Lung (tissue), 12 donors: ENCODE results near the gene PIF1. TPM values are rescaled to one million over a fixed set of nuclear protein-coding genes. Genes with fewer than 3 reads are reported as not detected.

ENCODE experiments used
- ATAC-seq: fragments of 200-7000 bp; cut with Tn5 transposase; one replicate; pipeline ENCODE4 v1.9.1; 2020; ENCODE audit warnings: moderate number of reproducible peaks; ENCODE audit not compliant: insufficient read depth, low FRiP score
- DNase-seq, 3 donors: peaks; one replicate each; pipeline ENCODE4 v3.0.0-alpha.2; 2013 to 2017
- H3K27ac ChIP-seq, 2 donors: one replicate each; pipeline ENCODE4 v1.5.1; 2013; ENCODE audit warnings: mild to moderate bottlenecking in 2 of 2, moderate library complexity in 2 of 2, control low read depth in 1 of 2, inconsistent platforms in 1 of 2, low read depth in 1 of 2, low read length in 1 of 2
- H3K27me3 ChIP-seq, 3 donors: one replicate each; pipeline ENCODE4 v1.5.1; 2013; ENCODE audit warnings: low read length in 2 of 3; ENCODE audit not compliant: control insufficient read depth in 3 of 3, insufficient read depth in 3 of 3
- H3K36me3 ChIP-seq, 4 donors: one replicate each; pipeline ENCODE4 v1.5.1; 2013; ENCODE audit warnings: low read length in 4 of 4, mild to moderate bottlenecking in 1 of 4, moderate library complexity in 1 of 4; ENCODE audit not compliant: control insufficient read depth in 4 of 4, insufficient read depth in 4 of 4
- H3K4me1 ChIP-seq, 5 donors: one replicate each; pipeline ENCODE4 v1.5.1; 2013; ENCODE audit warnings: low read length in 5 of 5, mild to moderate bottlenecking in 2 of 5, moderate library complexity in 1 of 5; ENCODE audit not compliant: control insufficient read depth in 5 of 5, insufficient read depth in 5 of 5
- H3K4me3 ChIP-seq: one replicate; pipeline ENCODE4 v1.5.1; 2013; ENCODE audit warnings: mild to moderate bottlenecking, control low read depth, moderate library complexity
- H3K9ac ChIP-seq, 2 donors: one replicate each; pipeline ENCODE4 v1.5.1; 2013; ENCODE audit warnings: low read length in 2 of 2, control low read depth in 1 of 2; ENCODE audit not compliant: insufficient read depth in 1 of 2
- H3K9me3 ChIP-seq, 4 donors: one replicate each; pipeline ENCODE4 v1.5.1; 2013; ENCODE audit warnings: low read length in 3 of 4, mild to moderate bottlenecking in 1 of 4, moderate library complexity in 1 of 4; ENCODE audit not compliant: control insufficient read depth in 4 of 4, insufficient read depth in 3 of 4
- WGBS, 2 donors: extraction: QIAGEN DNeasy Blood & Tissue Kit; methylation state at CpG; one replicate each; pipeline ENCODE4 v1.1.7; 2013; 5-methylcytosine and 5-hydroxymethylcytosine counted together
- polyA plus RNA-seq, 2 donors: library from polyadenylated mRNA; stranded (reverse); fragments of 200-250 nt; gene quantifications; one replicate each; pipeline ENCODE4 v1.2.1, GENCODE V29; 2013
- total RNA-seq, 2 donors: library from RNA; depleted of rRNA in 1 of 2; stranded (reverse); fragments of >200 nt in 1 of 2; gene quantifications; one replicate each; pipeline ENCODE4 v1.2.1, GENCODE V29; 2014 to 2021
- TF ChIP-seq, protein P1 (sequence below): IDR thresholded peaks from 2 replicates; pipeline ENCODE4 v1.5.1; 2012; ENCODE audit warnings: mild to moderate bottlenecking; ENCODE audit errors: control extremely low read depth, extremely low read depth
- donor health status: control.
- donor health status: control.
- donor health status: Bipolar disorder and iron deficiency.
- donor health status: healthy.
- donor health status: DM: yes; HTN: yes; CAD: no.

The PIF1 gene
- total and polyA plus RNA-seq, 4 donors = 1.1 to 2.4 (median 1.2) TPM

DNA sequence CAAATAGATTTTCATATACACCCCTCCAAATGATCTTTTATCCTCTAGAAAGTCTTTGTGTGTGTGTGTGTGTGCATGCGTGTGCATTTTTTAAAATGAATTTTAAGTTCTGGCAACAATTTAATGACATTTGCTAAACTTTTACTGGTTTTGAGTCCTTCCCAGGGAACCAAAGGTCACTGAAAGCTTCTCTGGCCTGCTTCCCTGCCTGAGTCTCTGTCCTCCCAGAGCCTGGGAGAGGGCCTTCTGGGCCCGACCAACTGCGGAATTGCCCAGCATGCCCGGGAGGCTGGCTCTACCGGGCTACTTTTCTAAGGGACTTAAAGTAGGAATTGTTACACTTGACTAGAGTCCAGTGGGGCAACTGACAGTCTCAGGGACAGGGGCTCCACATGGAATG lies 42.7 kb downstream of the PIF1 start:
- Histone ChIP-seq H3K4me3 (no peak overlapping the region), H3K9me3 (no peaks in the 10 kb centered on the region), H3K27me3 (no peaks in the 10 kb centered on the region), H3K27ac (no peak overlapping the region), H3K36me3 (no peaks in the 10 kb centered on the region), H3K4me1 (no peaks in the 10 kb centered on the region), H3K9ac (no peak overlapping the region)
- 85 to 90% methylated on average over 5 of the region's 5 CpGs for WGBS, 2 donors
- DNase-seq = no peak
- ATAC-seq = no peak
- TF ChIP-seq, protein P1, sequence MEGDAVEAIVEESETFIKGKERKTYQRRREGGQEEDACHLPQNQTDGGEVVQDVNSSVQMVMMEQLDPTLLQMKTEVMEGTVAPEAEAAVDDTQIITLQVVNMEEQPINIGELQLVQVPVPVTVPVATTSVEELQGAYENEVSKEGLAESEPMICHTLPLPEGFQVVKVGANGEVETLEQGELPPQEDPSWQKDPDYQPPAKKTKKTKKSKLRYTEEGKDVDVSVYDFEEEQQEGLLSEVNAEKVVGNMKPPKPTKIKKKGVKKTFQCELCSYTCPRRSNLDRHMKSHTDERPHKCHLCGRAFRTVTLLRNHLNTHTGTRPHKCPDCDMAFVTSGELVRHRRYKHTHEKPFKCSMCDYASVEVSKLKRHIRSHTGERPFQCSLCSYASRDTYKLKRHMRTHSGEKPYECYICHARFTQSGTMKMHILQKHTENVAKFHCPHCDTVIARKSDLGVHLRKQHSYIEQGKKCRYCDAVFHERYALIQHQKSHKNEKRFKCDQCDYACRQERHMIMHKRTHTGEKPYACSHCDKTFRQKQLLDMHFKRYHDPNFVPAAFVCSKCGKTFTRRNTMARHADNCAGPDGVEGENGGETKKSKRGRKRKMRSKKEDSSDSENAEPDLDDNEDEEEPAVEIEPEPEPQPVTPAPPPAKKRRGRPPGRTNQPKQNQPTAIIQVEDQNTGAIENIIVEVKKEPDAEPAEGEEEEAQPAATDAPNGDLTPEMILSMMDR = no peak

DNA sequence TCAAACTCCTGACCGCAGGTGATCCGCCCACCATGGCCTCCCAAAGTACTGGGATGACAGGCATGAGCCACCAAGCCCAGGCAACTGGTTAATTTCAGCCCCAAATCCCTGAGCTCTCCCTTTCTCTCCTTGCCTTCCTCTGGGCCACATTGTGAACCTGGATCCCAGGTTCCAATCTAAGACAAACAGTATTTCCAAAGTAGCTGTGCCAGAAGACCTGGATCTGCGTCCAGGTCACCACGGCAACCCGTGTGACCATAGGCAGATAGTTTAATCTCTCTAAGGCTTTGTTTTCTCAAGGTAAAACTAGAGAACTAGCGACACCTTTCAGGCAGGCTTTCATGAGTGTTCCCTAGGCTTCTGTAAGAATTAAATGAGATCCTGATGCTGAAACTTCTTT lies 44.1 kb downstream of the PIF1 start:
- H3K9ac ChIP-seq = no peak overlapping the region
- H3K27ac ChIP-seq = no peak overlapping the region
- H3K4me1 ChIP-seq = peaks cover 0 to 6% (median 0%) of the 10 kb centered on the region in 5 donors
- WGBS, 2 donors = 85 to 90% methylated on average over 6 of the region's 6 CpGs
- TF ChIP-seq, protein P1 = no peak
- H3K27me3 ChIP-seq = peaks cover 0 to 4% (median 0%) of the 10 kb centered on the region in 3 donors
- no peaks in the 10 kb centered on the region for H3K36me3 ChIP-seq
- ATAC-seq (no peak), DNase-seq (no peak)
- no peaks in the 10 kb centered on the region for H3K9me3 ChIP-seq
- no peak overlapping the region for H3K4me3 ChIP-seq

GRCh38 chr15:64780600-64781156 lies 44.8 kb downstream of the PIF1 start:
- Histone ChIP-seq H3K9ac (no peak overlapping the region), H3K4me3 (no peak overlapping the region), H3K27ac (no peak overlapping the region), H3K4me1 (peaks cover 0 to 11% (median 3%) of the 10 kb centered on the region in 5 donors), H3K9me3 (no peaks in the 10 kb centered on the region), H3K27me3 (peaks cover 0 to 9% (median 0%) of the 10 kb centered on the region in 3 donors), H3K36me3 (no peaks in the 10 kb centered on the region)
- no peak for ATAC-seq
- TF ChIP-seq, protein P1 = no peak
- WGBS, 2 donors = 83% methylated on average over 8 of the region's 8 CpGs
- DNase-seq = no peak

DNA sequence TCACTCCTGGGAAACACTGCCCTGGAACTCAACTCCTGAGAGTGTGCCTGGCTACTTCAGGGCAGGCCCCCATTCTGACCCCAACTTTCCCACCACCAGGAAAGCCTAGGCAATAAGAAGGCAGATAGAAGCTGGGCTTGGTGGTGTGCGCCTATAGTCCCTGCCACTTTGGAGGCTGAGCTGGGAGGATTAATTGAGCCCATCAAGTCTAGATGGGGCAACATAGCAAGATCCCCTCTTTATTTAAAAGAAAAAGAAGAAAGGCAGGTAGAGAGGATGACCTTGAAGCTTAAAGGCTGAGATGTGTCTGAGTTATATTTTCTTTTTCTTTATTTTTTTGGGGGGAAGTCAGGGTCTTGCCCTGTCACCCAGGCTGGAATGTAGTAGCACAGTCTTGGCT lies 45.8 kb downstream of the PIF1 start:
- Histone ChIP-seq H3K36me3 (no peaks in the 10 kb centered on the region), H3K9me3 (no peaks in the 10 kb centered on the region), H3K4me3 (no peak overlapping the region), H3K27me3 (peaks cover 0 to 9% (median 0%) of the 10 kb centered on the region in 3 donors), H3K4me1 (peaks cover 0 to 11% (median 4%) of the 10 kb centered on the region in 5 donors), H3K9ac (no peak overlapping the region), H3K27ac (no peak overlapping the region)
- DNase-seq (no peak), ATAC-seq (no peak)
- TF ChIP-seq, protein P1 = no peak
- WGBS, 2 donors = 92 to 100% methylated on average over 1 of the region's 1 CpG
